K562 (cell line): ENCODE measurements around the gene CCDC136. TPM values are rescaled to one million over a fixed set of nuclear protein-coding genes. Genes with fewer than 3 reads are reported as not detected.

Experiments
- ATAC-seq: fragments of 200-7000 bp; cut with Tn5 transposase; 3 replicates; pipeline ENCODE4 v1.9.1; 2020; ENCODE audit warnings: moderate library complexity
- BruUV-seq: library from RNA; stranded (reverse); fragments of 400-500 nt; replicated peaks from 2 replicates; lab custom pipeline; 2021; lab: Mats Ljungman, UMichigan
- CTCF ChIA-PET: fragments of 300-600 bp; formaldehyde crosslinking; extraction: SDS; loops from one replicate; lab custom pipeline; 2021; ENCODE audit warnings: low intra/inter-chr PET ratio; lab: Yijun Ruan, JAX
- POLR2A ChIA-PET: fragments of 300-600, 350-650 bp; sonication (Branson Sonifier 250); formaldehyde crosslinking; extraction: SDS; loops from one replicate; lab custom pipeline; 2021; ENCODE audit warnings: antibody characterized with exemption, inconsistent platforms; lab: Yijun Ruan, JAX
- DNase-seq, 4 experiments: peaks; one replicate each; pipeline versions ENCODE4 v3.0.0 to v3.0.0-alpha.2; 2011 to 2018; ENCODE audit warnings: low spot score in 3 of 4, mixed read lengths in 3 of 4; ENCODE audit errors: extremely low read depth in 1 of 4
- FAIRE-seq: peaks from 2 replicates; lab custom pipeline; 2011; peaks lifted over from hg19 to GRCh38; lab: Jason Lieb, UNC
- H2AFZ ChIP-seq: 2 replicates; pipeline ENCODE4 v1.6.0; 2011; ENCODE audit warnings: low read depth, low read length, control low read depth, inconsistent platforms
- H3K27ac ChIP-seq: fragments of 200-600 bp; 3 replicates; pipeline ENCODE4 v1.8.0; 2011; ENCODE audit warnings: low read depth, mild to moderate bottlenecking, control low read depth, inconsistent platforms, low read length, moderate library complexity, mixed read lengths; ENCODE audit errors: extremely low read depth
- H3K27me3 ChIP-seq, 2 experiments: fragments of 300-600 bp in 1 of 2; 2 replicates in 1 of 2; 3 replicates in 1 of 2; pipeline versions ENCODE4 v1.6.0 to v1.8.0; 2011; ENCODE audit warnings: inconsistent platforms in 2 of 2, low read length in 2 of 2, mild to moderate bottlenecking in 1 of 2, mixed read lengths in 1 of 2, moderate library complexity in 1 of 2; ENCODE audit not compliant: control insufficient read depth in 2 of 2, insufficient read depth in 2 of 2
- H3K36me3 ChIP-seq: fragments of 300-600 bp; 3 replicates; pipeline ENCODE4 v1.8.0; 2011; ENCODE audit warnings: mild to moderate bottlenecking, low read length, inconsistent platforms; ENCODE audit not compliant: control insufficient read depth, insufficient read depth
- H3K4me1 ChIP-seq, 2 experiments: fragments of 200-600 bp in 1 of 2; replicated peaks in 1 of 2; 2 replicates in 1 of 2; 3 replicates in 1 of 2; pipeline versions ENCODE4 v1.5.1 to v1.8.0; 2011; ENCODE audit warnings: inconsistent platforms in 2 of 2, low read length in 2 of 2, mild to moderate bottlenecking in 1 of 2, mixed read lengths in 1 of 2, moderate library complexity in 1 of 2; ENCODE audit not compliant: control insufficient read depth in 2 of 2, insufficient read depth in 2 of 2
- H3K4me2 ChIP-seq: 2 replicates; pipeline ENCODE4 v1.6.1; 2011; ENCODE audit warnings: low read length, control low read depth, inconsistent platforms, mixed read lengths; ENCODE audit not compliant: insufficient read depth
- H3K4me3 ChIP-seq: fragments of 200-600 bp; sonication (generic), shearing (Covaris generic); 2 replicates; pipeline ENCODE4 v1.5.1; 2016; ENCODE audit warnings: control low read depth, inconsistent platforms
- H3K79me2 ChIP-seq: fragments of 200-600 bp; 3 replicates; pipeline ENCODE4 v1.8.0; 2011; ENCODE audit warnings: low read length, inconsistent platforms; ENCODE audit not compliant: control insufficient read depth, insufficient read depth
- H3K9ac ChIP-seq, 2 experiments: 2 replicates each; pipeline versions ENCODE4 v1.6.0 to v1.6.1; 2011; ENCODE audit warnings: low read depth in 2 of 2, low read length in 2 of 2, control low read depth in 1 of 2, inconsistent platforms in 1 of 2, mild to moderate bottlenecking in 1 of 2, mixed read lengths in 1 of 2; ENCODE audit not compliant: insufficient read depth in 1 of 2
- H3K9me1 ChIP-seq: one replicate; pipeline ENCODE4 v1.6.0; 2011; ENCODE audit warnings: inconsistent platforms, mild to moderate bottlenecking, low read length, moderate library complexity; ENCODE audit not compliant: control insufficient read depth, insufficient read depth
- H3K9me3 ChIP-seq: replicated peaks from 2 replicates; pipeline ENCODE4 v1.5.1; 2011; ENCODE audit warnings: low read depth, low read length, inconsistent platforms; ENCODE audit not compliant: control insufficient read depth, insufficient read depth
- H4K20me1 ChIP-seq: replicated peaks from 2 replicates; pipeline ENCODE4 v1.6.1; 2011; ENCODE audit warnings: low read length, inconsistent platforms, mixed read lengths; ENCODE audit not compliant: control insufficient read depth, insufficient read depth
- NFYB ChIP-seq: IDR thresholded peaks from 2 replicates; pipeline ENCODE4 v1.6.1; 2011; ENCODE audit warnings: mild to moderate bottlenecking, moderate library complexity; ENCODE audit not compliant: insufficient read length; ENCODE audit errors: extremely low read depth
- POLR2B ChIP-seq: fragments of 450-650 bp; IDR thresholded peaks from 2 replicates; pipeline ENCODE4 v1.6.1; 2018; ENCODE audit warnings: low read depth; ENCODE audit not compliant: partially characterized antibody
- POLR2G ChIP-seq: fragments of 200-400 bp; formaldehyde crosslinking; IDR thresholded peaks from 2 replicates; pipeline ENCODE4 v1.6.1; 2017; ENCODE audit warnings: low read depth, mild to moderate bottlenecking, antibody characterized with exemption, low read length, moderate library complexity
- POLR2H ChIP-seq: IDR thresholded peaks from 2 replicates; pipeline ENCODE4 v1.6.1; 2016; ENCODE audit warnings: missing genetic modification characterization, low read depth, mild to moderate bottlenecking, control low read depth, missing compliant biosample characterization, moderate library complexity
- ZNF274 ChIP-seq: IDR thresholded peaks from 2 replicates; pipeline ENCODE4 v1.6.1; 2011; ENCODE audit warnings: low read depth, mild to moderate bottlenecking, low read length, moderate library complexity, borderline replicate concordance
- ZNF384 ChIP-seq: IDR thresholded peaks from 2 replicates; pipeline ENCODE4 v1.6.1; 2012; ENCODE audit warnings: low read depth, low read length, improper control_type of control experiment
- ZNF766 ChIP-seq: fragments of 200-800 bp; sonication (Bioruptor generic); conservative IDR thresholded peaks from 2 replicates; pipeline ENCODE4 v1.6.1; 2016; ENCODE audit warnings: missing genetic modification characterization, missing compliant biosample characterization
- WGBS: fragments of 100-300 bp; shearing (Covaris generic); methylation state at CpG from one replicate; pipeline ENCODE4 v1.1.6; 2016; ENCODE audit warnings: low coverage, mixed read lengths; ENCODE audit not compliant: insufficient coverage; ENCODE audit errors: missing lambda C conversion rate; 5-methylcytosine and 5-hydroxymethylcytosine counted together
- in situ Hi-C: fragments of 300-500 bp; cut with MboI; formaldehyde crosslinking; loops from 4 replicates; pipeline ENCODE4 v1.15.0; 2018; ENCODE audit warnings: inconsistent platforms, mixed read lengths
- intact Hi-C: fragments of 100-400 bp; cut with micrococcal nuclease; formaldehyde crosslinking; loops from 2 replicates; pipeline ENCODE4 v1.14.2; 2022
- polyA plus RNA-seq, 8 experiments: library from polyadenylated mRNA; depleted of rRNA in 4 of 8; stranded (reverse) in 5 of 8; unstranded in 3 of 8; fragments of >200 nt; fragmentation: Nextera tagmentation in 2 of 8; fragmentation: Illumina TruSeq in 1 of 8; extraction: Ambion mirVana in 2 of 8; extraction: Trizol in 1 of 8; gene quantifications; 2 replicates each; pipeline versions ENCODE4 v1.2.1 to v1.2.3, GENCODE V29; 2011 to 2014; ENCODE audit warnings: inconsistent platforms in 1 of 8, missing spikeins in 1 of 8
- total RNA-seq, 7 experiments: library from RNA; depleted of rRNA in 6 of 7; stranded (reverse); fragments of >200 nt in 6 of 7; fragmentation: Illumina TruSeq in 2 of 7; extraction: Trizol in 2 of 7; gene quantifications; 2 replicates each; pipeline versions ENCODE4 v1.2.1 to v1.2.3, GENCODE V29; 2011 to 2021; ENCODE audit warnings: low replicate concordance in 1 of 7

The CCDC136 gene
- total and polyA plus RNA-seq, 9 of the 15 experiments (the other 6 are each of a cell fraction or from before 2014, with no cell fraction given) = 2.4 to 40.8 (median 26.5) TPM

DNA sequence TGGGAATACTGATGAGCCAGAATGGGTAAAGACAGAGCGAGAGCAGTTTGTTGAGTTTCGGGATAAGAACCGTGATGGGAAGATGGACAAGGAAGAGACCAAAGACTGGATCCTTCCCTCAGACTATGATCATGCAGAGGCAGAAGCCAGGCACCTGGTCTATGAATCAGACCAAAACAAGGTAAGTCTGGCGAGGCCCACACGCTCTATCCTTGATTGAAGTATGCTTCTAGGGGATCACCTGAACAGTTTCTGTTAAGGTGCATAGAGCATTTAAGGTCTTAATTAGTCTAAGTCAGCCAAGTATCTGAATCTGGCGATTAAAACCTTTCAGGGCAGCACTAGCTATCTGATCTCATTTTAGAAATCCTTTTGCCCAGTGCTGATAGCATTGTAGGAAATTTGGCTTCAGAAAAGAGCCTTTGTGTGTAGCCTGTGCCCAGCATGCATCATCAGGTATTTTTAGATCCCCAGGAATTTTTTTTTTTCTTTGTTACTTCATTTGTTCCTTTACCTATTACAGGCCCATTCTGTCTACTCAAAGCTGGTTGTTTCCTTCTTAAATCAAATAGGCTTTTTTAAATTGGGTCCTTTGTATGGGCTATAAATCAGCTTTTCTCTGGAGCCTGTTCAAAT lies 24.2 kb upstream of the CCDC136 start:
- ChIA-PET POLR2A (interaction anchor here (0.8 to 5.5 kb wide), 10 partner anchors 9 to 65 kb away, joined by 3 to 45 read pairs (median 7); partner anchors contain the start of gene CALU), CTCF (no interaction called here)
- DNase-seq (no peak), FAIRE-seq (no peak), ATAC-seq (no peak)
- in situ Hi-C loops (no loop called here), intact Hi-C loops (no loop called here)
- H3K27ac ChIP-seq = no peak overlapping the region
- H3K4me1 ChIP-seq = no peaks in the 10 kb centered on the region
- H3K27me3 ChIP-seq = no peaks in the 10 kb centered on the region
- H3K36me3 ChIP-seq = peaks cover 92% of the 10 kb centered on the region
- no peak overlapping the region for H3K4me2 ChIP-seq
- WGBS = 97% methylated on average over 6 of the region's 6 CpGs
- H3K4me3 ChIP-seq = no peak overlapping the region
- no TSS peak for BruUV-seq
- no peaks in the 10 kb centered on the region for H3K9me3 ChIP-seq
- H2AFZ ChIP-seq = no peak overlapping the region
- TF ChIP-seq NFYB = no peak
- H4K20me1 ChIP-seq = peaks cover 5% of the 10 kb centered on the region; the same call in 1 of the 2 replicates
- peaks cover 8% of the 10 kb centered on the region for H3K9me1 ChIP-seq
- H3K79me2 ChIP-seq = no peaks in the 10 kb centered on the region
- H3K9ac ChIP-seq = no peak overlapping the region

- no peaks in the 10 kb centered on the region for H3K9me3 ChIP-seq
- in situ Hi-C loops (no loop called here), intact Hi-C loops (no loop called here)
- TF ChIP-seq POLR2G (0 out of 2 replicates have a peak, but pooled peaks have one; percentile 16), ZNF274 (no peak), POLR2B (peak; percentile 30), ZNF766 (CRISPR knock-in tag) (0 out of 2 replicates have a peak, but pooled peaks have one; percentile 34), POLR2H (0 out of 2 replicates have a peak, but pooled peaks have one; percentile 4), ZNF384 (0 out of 2 replicates have a peak, but pooled peaks have one; percentile 27)
- DNase-seq (no peak), ATAC-seq (no peak), FAIRE-seq (no peak)
- WGBS = 27% methylated on average over 2 of the region's 2 CpGs
- no TSS peak for BruUV-seq
- H3K9me1 ChIP-seq = peaks cover 8% of the 10 kb centered on the region
- H3K4me3 ChIP-seq = no peak overlapping the region
- H3K27ac ChIP-seq = no peak overlapping the region
- POLR2A ChIA-PET = interaction anchor here (0.6 to 3.0 kb wide), 8 partner anchors 10 to 31 kb away, joined by 3 to 20 read pairs (median 4); partner anchors contain the start of gene CALU
- no peaks in the 10 kb centered on the region for H3K79me2 ChIP-seq
- peaks cover 80% of the 10 kb centered on the region for H3K36me3 ChIP-seq
- peaks cover 5% of the 10 kb centered on the region; the same call in 1 of the 2 replicates for H4K20me1 ChIP-seq
- no peaks in the 10 kb centered on the region for H3K4me1 ChIP-seq
- no peaks in the 10 kb centered on the region for H3K27me3 ChIP-seq
- CTCF ChIA-PET = no interaction called here
- no peak overlapping the region for H3K4me2 ChIP-seq
- no peak overlapping the region for H3K9ac ChIP-seq
- H2AFZ ChIP-seq = no peak overlapping the region
These were observed 21.5 kb upstream of the CCDC136 start for GRCh38 chr7:128770233-128770632.
